Activated T-helper 1 cell treated with anti-CD3 and anti-CD28 coated beads, Interleukin-12 subunit alpha, Interleukin-12 subunit beta, Interleukin-2, Interleukin-4 antibody, amounts not matched to agents 30 ng/mL and 10 ng/mL and 1 ng/mL, durations not matched to agents 14 hours and 24 hours and 36 hours (primary cell): Measurements from ENCODE around the gene SMURF2. TPM values are rescaled to one million over a fixed set of nuclear protein-coding genes. Genes with fewer than 3 reads are reported as not detected.

Experiments used
- DNase-seq: peaks from one replicate; pipeline ENCODE4 v3.0.0; 2021; ENCODE audit warnings: low spot score
- H3K27ac Mint-ChIP-seq: one replicate; pipeline ENCODE4 v1.8.0; 2021; ENCODE audit warnings: mild to moderate bottlenecking, mixed read lengths
- H3K27me3 Mint-ChIP-seq: one replicate; pipeline ENCODE4 v1.8.0; 2022; ENCODE audit warnings: mild to moderate bottlenecking, moderate library complexity, mixed read lengths; ENCODE audit not compliant: insufficient read depth
- H3K36me3 Mint-ChIP-seq: one replicate; pipeline ENCODE4 v1.8.0; 2021; ENCODE audit warnings: low read depth, mixed read lengths
- H3K4me1 Mint-ChIP-seq: one replicate; pipeline ENCODE4 v1.8.0; 2021; ENCODE audit warnings: low read depth, mixed read lengths
- H3K4me3 Mint-ChIP-seq: one replicate; pipeline ENCODE4 v1.8.0; 2021; ENCODE audit warnings: mild to moderate bottlenecking, moderate library complexity, mixed read lengths
- H3K9me3 Mint-ChIP-seq: one replicate; pipeline ENCODE4 v1.8.0; 2021; ENCODE audit warnings: mixed read lengths
- intact Hi-C: fragments of 100-400 bp; cut with micrococcal nuclease; formaldehyde crosslinking; loops from one replicate; pipeline ENCODE4 v1.15.1; 2024
- total RNA-seq: library from RNA; stranded (reverse); gene quantifications from 2 replicates; pipeline ENCODE4 v1.2.3, GENCODE V29; 2022

SMURF2 gene
- total RNA-seq, 1 donor from 2014 or later, result 11.1 TPM

- no peak for DNase-seq
- no peaks in the 10 kb centered on the region for H3K9me3 Mint-ChIP-seq
- intact Hi-C loops, result loop anchor here (5.0 kb wide), 1 partner anchor 68 kb away; no protein-coding TSS in a partner anchor
- peaks cover 14% of the 10 kb centered on the region for H3K4me1 Mint-ChIP-seq
- H3K36me3 Mint-ChIP-seq, result peaks cover 66% of the 10 kb centered on the region
- H3K27me3 Mint-ChIP-seq, result no peaks in the 10 kb centered on the region
- H3K27ac Mint-ChIP-seq, result peak overlapping the region; percentile 36
- no peak overlapping the region for H3K4me3 Mint-ChIP-seq
These were observed 127.9 kb downstream of the SMURF2 start for GRCh38 chr17:64534187-64534586.

GRCh38 chr17:64533784-64534183 is 128.3 kb downstream of the SMURF2 start:
- Mint-ChIP-seq H3K4me3 (no peak overlapping the region), H3K9me3 (no peaks in the 10 kb centered on the region), H3K27me3 (no peaks in the 10 kb centered on the region), H3K4me1 (peaks cover 14% of the 10 kb centered on the region), H3K27ac (peak overlapping the region; percentile 36), H3K36me3 (peaks cover 67% of the 10 kb centered on the region)
- no peak for DNase-seq
- intact Hi-C loops, result loop anchor here (5.0 kb wide), 1 partner anchor 69 kb away; no protein-coding TSS in a partner anchor

DNA sequence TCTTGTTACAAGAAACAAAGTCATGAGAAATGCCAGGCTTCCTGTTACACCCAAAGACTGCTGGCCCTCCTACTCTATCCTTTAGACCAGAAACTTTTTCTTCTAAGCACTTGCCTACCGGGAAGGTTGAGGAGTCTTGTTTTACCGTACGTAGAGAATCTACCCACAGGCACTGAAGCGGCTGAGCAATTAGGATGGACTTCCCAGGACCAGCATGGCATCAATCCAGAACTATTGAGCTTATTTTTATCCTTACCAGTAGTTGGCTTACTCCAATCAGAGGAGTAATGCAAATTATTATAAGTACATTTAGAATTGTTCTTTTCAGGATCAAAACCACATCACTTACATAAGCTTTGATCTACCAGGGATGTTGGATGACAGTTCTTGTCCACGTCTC is 129.7 kb downstream of the SMURF2 start:
- Mint-ChIP-seq H3K36me3 (peaks cover 60% of the 10 kb centered on the region), H3K27ac (no peak overlapping the region), H3K4me1 (peaks cover 14% of the 10 kb centered on the region), H3K27me3 (no peaks in the 10 kb centered on the region), H3K9me3 (no peaks in the 10 kb centered on the region), H3K4me3 (no peak overlapping the region)
- intact Hi-C loops, result loop anchor here (5.0 kb wide), 1 partner anchor 70 kb away; no protein-coding TSS in a partner anchor
- no peak for DNase-seq

DNA sequence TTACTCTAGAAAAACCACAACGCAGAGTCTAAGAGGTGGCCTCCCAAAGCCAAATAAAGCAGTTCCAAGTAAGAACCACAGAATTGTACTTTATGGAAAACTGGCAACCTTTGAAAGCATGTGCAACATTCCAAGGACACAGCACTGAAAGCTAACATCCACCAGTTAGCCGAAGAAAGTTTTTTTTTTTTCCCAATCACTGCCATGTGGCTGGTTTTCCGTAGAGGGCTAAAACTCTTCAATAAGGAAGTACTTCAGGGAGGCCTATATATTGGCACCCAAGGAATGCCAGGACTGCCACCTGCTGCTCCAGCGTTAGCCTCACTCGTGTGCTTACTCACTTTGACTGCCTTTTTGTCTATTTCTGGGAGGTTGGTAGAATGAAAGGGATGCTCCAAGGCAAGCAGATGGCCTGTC is 130.1 kb downstream of the SMURF2 start:
- Mint-ChIP-seq H3K36me3 (peaks cover 59% of the 10 kb centered on the region), H3K4me3 (no peak overlapping the region)
- intact Hi-C loops, result loop anchor here (5.0 kb wide), 1 partner anchor 70 kb away; no protein-coding TSS in a partner anchor

GRCh38 chr17:64529221-64529620 is 132.9 kb downstream of the SMURF2 start:
- H3K4me3 Mint-ChIP-seq, result no peak overlapping the region
- peaks cover 13% of the 10 kb centered on the region for H3K4me1 Mint-ChIP-seq
- H3K9me3 Mint-ChIP-seq, result no peaks in the 10 kb centered on the region
- intact Hi-C loops, result no loop called here
- H3K36me3 Mint-ChIP-seq, result peaks cover 60% of the 10 kb centered on the region
- DNase-seq, result no peak
- no peak overlapping the region for H3K27ac Mint-ChIP-seq
- no peaks in the 10 kb centered on the region for H3K27me3 Mint-ChIP-seq

More for the DNA sequence above, 130.1 kb downstream of the SMURF2 start:
- Mint-ChIP-seq H3K27ac (no peak overlapping the region), H3K9me3 (no peaks in the 10 kb centered on the region), H3K4me1 (peaks cover 14% of the 10 kb centered on the region), H3K27me3 (no peaks in the 10 kb centered on the region)
- no peak for DNase-seq

DNA sequence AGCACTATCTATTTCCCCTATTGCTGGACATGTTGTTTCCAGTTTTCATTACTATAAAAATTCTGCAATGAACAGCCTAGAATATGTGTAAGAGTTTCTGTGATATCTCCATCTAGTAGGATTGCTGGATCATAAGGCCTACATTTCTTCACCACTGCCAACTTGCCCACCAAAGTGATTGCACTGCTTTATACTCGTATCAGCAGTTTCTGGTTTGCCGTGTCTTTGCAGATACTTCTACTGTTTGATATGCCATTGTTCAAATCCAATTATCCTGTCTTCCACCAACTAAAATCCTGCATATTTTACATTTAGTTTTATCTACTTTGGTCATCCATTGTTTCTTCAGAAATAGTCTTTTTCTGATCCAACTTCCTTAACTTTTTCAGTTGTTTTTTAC is 134.2 kb downstream of the SMURF2 start:
- Mint-ChIP-seq H3K36me3 (peaks cover 56% of the 10 kb centered on the region), H3K9me3 (no peaks in the 10 kb centered on the region), H3K4me1 (peaks cover under 1% of the 10 kb centered on the region), H3K4me3 (no peak overlapping the region), H3K27me3 (no peaks in the 10 kb centered on the region), H3K27ac (no peak overlapping the region)
- no peak for DNase-seq
- intact Hi-C loops, result no loop called here

DNA sequence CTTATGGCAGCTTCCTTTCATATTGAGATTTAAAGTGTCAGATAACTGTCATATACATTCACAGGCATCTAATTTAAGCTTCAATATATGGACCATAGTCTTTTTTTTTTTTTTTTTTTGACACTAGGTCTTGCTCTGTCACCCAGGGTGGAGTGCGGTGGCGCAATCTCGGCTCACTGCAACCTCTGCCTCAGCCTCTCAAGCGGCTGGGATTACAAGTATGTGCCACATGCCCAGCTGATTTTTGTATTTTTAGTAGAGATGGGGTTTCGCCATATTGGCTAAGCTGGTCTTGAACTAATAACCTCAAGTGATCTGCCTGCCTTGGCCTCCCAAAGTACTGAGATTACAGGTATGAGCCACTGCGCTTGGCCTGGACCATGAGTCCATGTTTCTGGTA is 141.7 kb downstream of the SMURF2 start:
- no peak overlapping the region for H3K27ac Mint-ChIP-seq
- intact Hi-C loops, result no loop called here
- H3K4me1 Mint-ChIP-seq, result no peaks in the 10 kb centered on the region
- no peaks in the 10 kb centered on the region for H3K27me3 Mint-ChIP-seq
- peaks cover 22% of the 10 kb centered on the region for H3K36me3 Mint-ChIP-seq
- no peak for DNase-seq
- H3K4me3 Mint-ChIP-seq, result no peak overlapping the region
- no peaks in the 10 kb centered on the region for H3K9me3 Mint-ChIP-seq

DNA sequence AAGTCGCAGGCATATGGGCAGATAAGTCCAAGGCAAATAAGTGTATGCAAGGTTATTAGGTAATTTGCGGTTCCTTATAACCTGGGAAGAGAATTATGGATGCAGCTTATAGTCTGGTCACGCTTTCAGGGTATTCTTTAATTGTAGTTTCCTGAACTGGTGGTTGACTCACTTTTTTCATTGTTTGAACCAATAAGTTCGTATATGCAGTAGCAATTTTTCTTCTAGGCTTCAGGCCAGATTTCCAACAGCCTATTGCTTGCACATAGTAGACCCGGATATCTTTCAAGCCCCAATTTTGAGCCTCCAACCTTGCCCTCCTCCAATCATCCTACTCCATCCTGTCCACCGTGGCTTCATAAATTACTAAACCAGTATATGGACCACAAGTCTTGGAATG is 142.5 kb downstream of the SMURF2 start:
- DNase-seq, result no peak
- no peaks in the 10 kb centered on the region for H3K27me3 Mint-ChIP-seq
- intact Hi-C loops, result no loop called here
- no peaks in the 10 kb centered on the region for H3K4me1 Mint-ChIP-seq
- H3K4me3 Mint-ChIP-seq, result no peak overlapping the region
- peaks cover 25% of the 10 kb centered on the region for H3K36me3 Mint-ChIP-seq
- no peak overlapping the region for H3K27ac Mint-ChIP-seq
- H3K9me3 Mint-ChIP-seq, result no peaks in the 10 kb centered on the region

DNA sequence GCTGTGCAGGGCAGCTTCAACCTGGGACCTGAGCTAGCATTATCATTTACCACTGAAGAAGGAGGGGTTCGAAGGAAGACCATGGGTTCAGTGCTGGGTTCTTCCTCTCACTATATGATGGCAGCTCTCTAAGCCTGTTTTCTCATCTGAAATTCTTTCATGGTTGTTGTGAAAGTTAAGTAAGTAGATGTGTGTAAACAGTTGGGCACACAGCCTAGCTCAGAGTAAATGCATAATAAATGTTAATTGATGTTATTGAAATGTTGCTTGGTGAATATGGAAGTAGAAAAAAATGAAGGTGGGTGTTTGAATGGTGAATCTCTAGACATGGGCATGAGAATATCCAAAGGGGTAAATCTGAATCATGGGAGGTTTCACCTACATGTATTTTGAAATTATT is 146.3 kb downstream of the SMURF2 start:
- intact Hi-C loops, result no loop called here
- H3K27ac Mint-ChIP-seq, result no peak overlapping the region
- no peak overlapping the region for H3K4me3 Mint-ChIP-seq
- no peaks in the 10 kb centered on the region for H3K27me3 Mint-ChIP-seq
- peaks cover 30% of the 10 kb centered on the region for H3K36me3 Mint-ChIP-seq
- no peaks in the 10 kb centered on the region for H3K4me1 Mint-ChIP-seq
- no peaks in the 10 kb centered on the region for H3K9me3 Mint-ChIP-seq
- no peak for DNase-seq

DNA sequence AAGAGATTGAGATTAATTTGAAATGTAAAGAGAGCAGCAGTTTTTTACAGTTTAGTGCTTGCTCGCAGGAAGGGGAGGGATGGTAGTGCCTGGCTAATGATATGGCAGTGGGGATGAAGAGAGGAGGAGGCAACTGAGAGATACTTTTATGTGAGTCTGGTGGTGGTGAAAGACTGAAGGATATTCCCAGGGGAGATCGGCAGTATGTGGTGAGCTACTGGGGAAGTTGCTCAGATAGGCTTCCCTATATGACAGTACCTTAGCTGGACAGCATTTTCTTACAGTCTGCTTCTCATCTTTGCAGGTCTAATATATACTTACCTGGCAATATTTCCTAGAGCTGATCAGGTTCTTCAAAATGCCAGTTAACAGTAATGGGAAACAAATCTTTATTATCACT is 146.7 kb downstream of the SMURF2 start:
- Mint-ChIP-seq H3K36me3 (peaks cover 33% of the 10 kb centered on the region), H3K27ac (no peak overlapping the region)
- intact Hi-C loops, result no loop called here

DNA sequence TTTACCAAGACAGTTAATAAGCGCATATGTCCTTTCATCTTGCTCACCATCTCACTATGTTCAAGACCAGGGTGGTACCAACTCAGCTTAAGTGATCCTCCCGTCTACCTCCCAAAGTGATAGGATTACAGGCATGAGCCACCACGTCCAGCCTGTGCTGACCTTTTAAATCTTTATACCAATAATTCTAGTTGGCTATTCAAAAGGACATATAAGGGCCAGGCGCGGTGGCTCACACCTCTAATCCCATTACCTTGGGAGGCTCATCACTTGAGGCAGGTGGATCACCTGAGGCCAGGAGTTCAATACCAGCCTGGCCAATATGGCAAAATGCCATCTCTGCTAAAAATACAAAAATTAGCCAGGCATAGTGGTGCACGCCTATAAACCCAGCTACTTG is 152.9 kb downstream of the SMURF2 start:
- Mint-ChIP-seq H3K27me3 (no peaks in the 10 kb centered on the region), H3K4me3 (peak overlapping the region; percentile 53), H3K27ac (no peak overlapping the region), H3K36me3 (peaks cover 46% of the 10 kb centered on the region), H3K4me1 (peaks cover 26% of the 10 kb centered on the region), H3K9me3 (no peaks in the 10 kb centered on the region)
- no peak for DNase-seq
- intact Hi-C loops, result loop anchor here (5.0 kb wide), 3 partner anchors 362 to 682 kb away; partner anchors contain the start of genes FTSJ3, GNA13 and PSMC5

More for the DNA sequence above, 146.7 kb downstream of the SMURF2 start:
- no peak for DNase-seq
- H3K9me3 Mint-ChIP-seq, result no peaks in the 10 kb centered on the region
- no peak overlapping the region for H3K4me3 Mint-ChIP-seq
- H3K27me3 Mint-ChIP-seq, result no peaks in the 10 kb centered on the region
- no peaks in the 10 kb centered on the region for H3K4me1 Mint-ChIP-seq

- Mint-ChIP-seq H3K27me3 (no peaks in the 10 kb centered on the region), H3K4me3 (peak overlapping the region; percentile 97), H3K9me3 (no peaks in the 10 kb centered on the region), H3K36me3 (peaks cover 49% of the 10 kb centered on the region), H3K27ac (no peak overlapping the region), H3K4me1 (peaks cover 30% of the 10 kb centered on the region)
- DNase-seq, result no peak
- intact Hi-C loops, result loop anchor here (5.0 kb wide), 3 partner anchors 361 to 681 kb away; partner anchors contain the start of genes FTSJ3, GNA13 and PSMC5
These were observed 153.4 kb downstream of the SMURF2 start for GRCh38 chr17:64508683-64509082.

- H3K27ac Mint-ChIP-seq, result peak overlapping the region; percentile 99
- H3K36me3 Mint-ChIP-seq, result peaks cover 56% of the 10 kb centered on the region
- peak overlapping the region; percentile 97 for H3K4me3 Mint-ChIP-seq
- intact Hi-C loops, result loop anchor here (1.0 to 5.0 kb wide), 12 partner anchors 15 to 807 kb away; partner anchors contain the start of genes CCDC47, FTSJ3, GNA13 and LIMD2
- no peaks in the 10 kb centered on the region for H3K27me3 Mint-ChIP-seq
- peak; percentile 32 for DNase-seq
- no peaks in the 10 kb centered on the region for H3K9me3 Mint-ChIP-seq
- H3K4me1 Mint-ChIP-seq, result peaks cover 43% of the 10 kb centered on the region
These were observed 154.7 kb downstream of the SMURF2 start for GRCh38 chr17:64507413-64507782.
